ENCODE measurements around the gene ITPK1.

The ITPK1 gene

GRCh38 chr14:93056840-93057585 is 58.7 kb downstream of the ITPK1 start:
- H3K27me3 ChIP-seq (ENCODE audit: control insufficient read depth, insufficient read depth, low read length) = no peaks in the 10 kb centered on the region
- no peaks in the 10 kb centered on the region for H3K36me3 ChIP-seq (ENCODE audit: control insufficient read depth, insufficient read depth, low read length)
- H3K4me3 ChIP-seq (ENCODE audit: low read length) = no peak overlapping the region
- peak overlapping the region; percentile 73 for H3K27ac ChIP-seq (ENCODE audit: low read depth, low read length)
- H3K4me1 ChIP-seq (ENCODE audit: control insufficient read depth, insufficient read depth, low read length) = peaks cover 60% of the 10 kb centered on the region
- no peak overlapping the region for H3K9ac ChIP-seq (ENCODE audit: low read length)

- Histone ChIP-seq H3K4me1 (ENCODE audit: control insufficient read depth, insufficient read depth, low read length) (peaks cover 59% of the 10 kb centered on the region), H3K36me3 (ENCODE audit: control insufficient read depth, insufficient read depth, low read length) (no peaks in the 10 kb centered on the region), H3K27me3 (ENCODE audit: control insufficient read depth, insufficient read depth, low read length) (no peaks in the 10 kb centered on the region), H3K4me3 (ENCODE audit: low read length) (peak overlapping the region; percentile 7), H3K9ac (ENCODE audit: low read length) (no peak overlapping the region), H3K27ac (ENCODE audit: low read depth, low read length) (peak overlapping the region; percentile 73)
Measured at GRCh38 chr14:93056166-93056839, 59.4 kb downstream of the ITPK1 start.

- Histone ChIP-seq H3K9ac (ENCODE audit: low read length) (no peak overlapping the region), H3K4me1 (ENCODE audit: control insufficient read depth, insufficient read depth, low read length) (peaks cover 57% of the 10 kb centered on the region), H3K27me3 (ENCODE audit: control insufficient read depth, insufficient read depth, low read length) (no peaks in the 10 kb centered on the region), H3K27ac (ENCODE audit: low read depth, low read length) (peak overlapping the region; percentile 73), H3K4me3 (ENCODE audit: low read length) (no peak overlapping the region), H3K36me3 (ENCODE audit: control insufficient read depth, insufficient read depth, low read length) (no peaks in the 10 kb centered on the region)
Measured at GRCh38 chr14:93055651-93056115, 60.0 kb downstream of the ITPK1 start.

- H3K9ac ChIP-seq (ENCODE audit: low read length) = no peak overlapping the region
- no peaks in the 10 kb centered on the region for H3K36me3 ChIP-seq (ENCODE audit: control insufficient read depth, insufficient read depth, low read length)
- peaks cover 57% of the 10 kb centered on the region for H3K4me1 ChIP-seq (ENCODE audit: control insufficient read depth, insufficient read depth, low read length)
- no peak overlapping the region for H3K4me3 ChIP-seq (ENCODE audit: low read length)
- peak overlapping the region; percentile 73 for H3K27ac ChIP-seq (ENCODE audit: low read depth, low read length)
- no peaks in the 10 kb centered on the region for H3K27me3 ChIP-seq (ENCODE audit: control insufficient read depth, insufficient read depth, low read length)
Measured at GRCh38 chr14:93054876-93055275, 60.8 kb downstream of the ITPK1 start.

- peak overlapping the region; percentile 73 for H3K27ac ChIP-seq (ENCODE audit: low read depth, low read length)
- H3K27me3 ChIP-seq (ENCODE audit: control insufficient read depth, insufficient read depth, low read length) = no peaks in the 10 kb centered on the region
- no peak overlapping the region for H3K9ac ChIP-seq (ENCODE audit: low read length)
- peaks cover 58% of the 10 kb centered on the region for H3K4me1 ChIP-seq (ENCODE audit: control insufficient read depth, insufficient read depth, low read length)
- no peaks in the 10 kb centered on the region for H3K36me3 ChIP-seq (ENCODE audit: control insufficient read depth, insufficient read depth, low read length)
- H3K4me3 ChIP-seq (ENCODE audit: low read length) = no peak overlapping the region
Measured at GRCh38 chr14:93054006-93054405, 61.7 kb downstream of the ITPK1 start.

- Histone ChIP-seq H3K9ac (ENCODE audit: low read length) (no peak overlapping the region), H3K27ac (ENCODE audit: low read depth, low read length) (peak overlapping the region; percentile 76), H3K4me3 (ENCODE audit: low read length) (no peak overlapping the region), H3K36me3 (ENCODE audit: control insufficient read depth, insufficient read depth, low read length) (no peaks in the 10 kb centered on the region), H3K4me1 (ENCODE audit: control insufficient read depth, insufficient read depth, low read length) (peaks cover 46% of the 10 kb centered on the region), H3K27me3 (ENCODE audit: control insufficient read depth, insufficient read depth, low read length) (no peaks in the 10 kb centered on the region)
Measured at GRCh38 chr14:93051600-93052546, 63.9 kb downstream of the ITPK1 start.

- H3K9ac ChIP-seq (ENCODE audit: low read length) = no peak overlapping the region
- peak overlapping the region; percentile 65 for H3K27ac ChIP-seq (ENCODE audit: low read depth, low read length)
- no peak overlapping the region for H3K4me3 ChIP-seq (ENCODE audit: low read length)
- no peaks in the 10 kb centered on the region for H3K27me3 ChIP-seq (ENCODE audit: control insufficient read depth, insufficient read depth, low read length)
- H3K4me1 ChIP-seq (ENCODE audit: control insufficient read depth, insufficient read depth, low read length) = peaks cover 36% of the 10 kb centered on the region
- H3K36me3 ChIP-seq (ENCODE audit: control insufficient read depth, insufficient read depth, low read length) = no peaks in the 10 kb centered on the region
Measured at GRCh38 chr14:93050761-93051160, 65.0 kb downstream of the ITPK1 start.

- no peaks in the 10 kb centered on the region for H3K36me3 ChIP-seq (ENCODE audit: control insufficient read depth, insufficient read depth, low read length)
- H3K27me3 ChIP-seq (ENCODE audit: control insufficient read depth, insufficient read depth, low read length) = no peaks in the 10 kb centered on the region
- H3K27ac ChIP-seq (ENCODE audit: low read depth, low read length) = peak overlapping the region; percentile 65
- no peak overlapping the region for H3K9ac ChIP-seq (ENCODE audit: low read length)
- H3K4me3 ChIP-seq (ENCODE audit: low read length) = no peak overlapping the region
- H3K4me1 ChIP-seq (ENCODE audit: control insufficient read depth, insufficient read depth, low read length) = peaks cover 29% of the 10 kb centered on the region
Measured at GRCh38 chr14:93049867-93050331, 65.8 kb downstream of the ITPK1 start.

GRCh38 chr14:93049315-93049714 is 66.4 kb downstream of the ITPK1 start:
- H3K4me1 ChIP-seq (ENCODE audit: control insufficient read depth, insufficient read depth, low read length) = peaks cover 25% of the 10 kb centered on the region
- H3K9ac ChIP-seq (ENCODE audit: low read length) = no peak overlapping the region
- peak overlapping the region; percentile 65 for H3K27ac ChIP-seq (ENCODE audit: low read depth, low read length)

GRCh38 chr14:93048843-93049242 is 66.9 kb downstream of the ITPK1 start:
- Histone ChIP-seq H3K4me1 (ENCODE audit: control insufficient read depth, insufficient read depth, low read length) (peaks cover 21% of the 10 kb centered on the region), H3K4me3 (ENCODE audit: low read length) (no peak overlapping the region), H3K27ac (ENCODE audit: low read depth, low read length) (peak overlapping the region; percentile 36), H3K36me3 (ENCODE audit: control insufficient read depth, insufficient read depth, low read length) (no peaks in the 10 kb centered on the region), H3K9ac (ENCODE audit: low read length) (no peak overlapping the region), H3K27me3 (ENCODE audit: control insufficient read depth, insufficient read depth, low read length) (no peaks in the 10 kb centered on the region)

More at GRCh38 chr14:93049315-93049714, 66.4 kb downstream of the ITPK1 start:
- Histone ChIP-seq H3K4me3 (ENCODE audit: low read length) (no peak overlapping the region), H3K27me3 (ENCODE audit: control insufficient read depth, insufficient read depth, low read length) (no peaks in the 10 kb centered on the region), H3K36me3 (ENCODE audit: control insufficient read depth, insufficient read depth, low read length) (no peaks in the 10 kb centered on the region)

- H3K27ac ChIP-seq (ENCODE audit: low read depth, low read length) = no peak overlapping the region
- H3K4me3 ChIP-seq (ENCODE audit: low read length) = no peak overlapping the region
- no peaks in the 10 kb centered on the region for H3K36me3 ChIP-seq (ENCODE audit: control insufficient read depth, insufficient read depth, low read length)
- peaks cover 19% of the 10 kb centered on the region for H3K4me1 ChIP-seq (ENCODE audit: control insufficient read depth, insufficient read depth, low read length)
- no peaks in the 10 kb centered on the region for H3K27me3 ChIP-seq (ENCODE audit: control insufficient read depth, insufficient read depth, low read length)
- no peak overlapping the region for H3K9ac ChIP-seq (ENCODE audit: low read length)
Measured at GRCh38 chr14:93047661-93048060, 68.1 kb downstream of the ITPK1 start.

GRCh38 chr14:93047157-93047556 is 68.6 kb downstream of the ITPK1 start:
- H3K4me1 ChIP-seq (ENCODE audit: control insufficient read depth, insufficient read depth, low read length) = peaks cover 19% of the 10 kb centered on the region
- H3K9ac ChIP-seq (ENCODE audit: low read length) = no peak overlapping the region
- no peak overlapping the region for H3K4me3 ChIP-seq (ENCODE audit: low read length)
- no peak overlapping the region for H3K27ac ChIP-seq (ENCODE audit: low read depth, low read length)
- no peaks in the 10 kb centered on the region for H3K36me3 ChIP-seq (ENCODE audit: control insufficient read depth, insufficient read depth, low read length)
- no peaks in the 10 kb centered on the region for H3K27me3 ChIP-seq (ENCODE audit: control insufficient read depth, insufficient read depth, low read length)

Data from rectal smooth muscle tissue (tissue), 1 donor.